ENCODE results near the gene EPHA6.
"Not testable (repeated sequence)": the region's sequence is repeated elsewhere in the genome, so short reads cannot be mapped to it uniquely, and the experiment has no call there.

Gene EPHA6

GRCh38 chr3:96991800-96992365 is 177.5 kb downstream of the EPHA6 start:
- H3K9me3 ChIP-seq (ENCODE audit: control insufficient read depth, insufficient read depth, low read length) = no peaks in the 10 kb centered on the region
- no peaks in the 10 kb centered on the region for H3K27me3 ChIP-seq (ENCODE audit: control insufficient read depth, insufficient read depth, low read length)
- H3K36me3 ChIP-seq (ENCODE audit: control insufficient read depth, insufficient read depth, low read length) = no peaks in the 10 kb centered on the region
- H3K4me1 ChIP-seq (ENCODE audit: control insufficient read depth, insufficient read depth, low read length) = no peaks in the 10 kb centered on the region
- no peak overlapping the region for H3K9ac ChIP-seq (ENCODE audit: low read depth, low read length)
- no peak overlapping the region for H3K4me3 ChIP-seq (ENCODE audit: low read depth, low read length)

GRCh38 chr3:96994988-96995387 is 180.6 kb downstream of the EPHA6 start:
- Histone ChIP-seq H3K9me3 (ENCODE audit: control insufficient read depth, insufficient read depth, low read length) (no peaks in the 10 kb centered on the region), H3K4me1 (ENCODE audit: control insufficient read depth, insufficient read depth, low read length) (no peaks in the 10 kb centered on the region), H3K9ac (ENCODE audit: low read depth, low read length) (no peak overlapping the region), H3K27me3 (ENCODE audit: control insufficient read depth, insufficient read depth, low read length) (no peaks in the 10 kb centered on the region), H3K4me3 (ENCODE audit: low read depth, low read length) (no peak overlapping the region), H3K36me3 (ENCODE audit: control insufficient read depth, insufficient read depth, low read length) (no peaks in the 10 kb centered on the region)

GRCh38 chr3:96996009-96996408 is 181.6 kb downstream of the EPHA6 start:
- Histone ChIP-seq H3K9ac (ENCODE audit: low read depth, low read length) (no peak overlapping the region), H3K36me3 (ENCODE audit: control insufficient read depth, insufficient read depth, low read length) (no peaks in the 10 kb centered on the region), H3K27me3 (ENCODE audit: control insufficient read depth, insufficient read depth, low read length) (no peaks in the 10 kb centered on the region), H3K4me3 (ENCODE audit: low read depth, low read length) (no peak overlapping the region), H3K9me3 (ENCODE audit: control insufficient read depth, insufficient read depth, low read length) (no peaks in the 10 kb centered on the region), H3K4me1 (ENCODE audit: control insufficient read depth, insufficient read depth, low read length) (no peaks in the 10 kb centered on the region)

- Histone ChIP-seq H3K9ac (ENCODE audit: low read depth, low read length) (no peak overlapping the region), H3K9me3 (ENCODE audit: control insufficient read depth, insufficient read depth, low read length) (no peaks in the 10 kb centered on the region), H3K36me3 (ENCODE audit: control insufficient read depth, insufficient read depth, low read length) (no peaks in the 10 kb centered on the region), H3K4me3 (ENCODE audit: low read depth, low read length) (no peak overlapping the region), H3K27me3 (ENCODE audit: control insufficient read depth, insufficient read depth, low read length) (no peaks in the 10 kb centered on the region), H3K4me1 (ENCODE audit: control insufficient read depth, insufficient read depth, low read length) (no peaks in the 10 kb centered on the region)
These were observed 187.2 kb downstream of the EPHA6 start for GRCh38 chr3:97001611-97002010.

- no peak overlapping the region for H3K9ac ChIP-seq (ENCODE audit: low read depth, low read length)
- H3K4me3 ChIP-seq (ENCODE audit: low read depth, low read length) = no peak overlapping the region
- no peaks in the 10 kb centered on the region for H3K36me3 ChIP-seq (ENCODE audit: control insufficient read depth, insufficient read depth, low read length)
These were observed 195.1 kb downstream of the EPHA6 start for GRCh38 chr3:97009427-97010019.

GRCh38 chr3:97010881-97011657 is 196.7 kb downstream of the EPHA6 start:
- H3K27me3 ChIP-seq (ENCODE audit: control insufficient read depth, insufficient read depth, low read length) = no peaks in the 10 kb centered on the region
- H3K36me3 ChIP-seq (ENCODE audit: control insufficient read depth, insufficient read depth, low read length) = no peaks in the 10 kb centered on the region
- H3K4me3 ChIP-seq (ENCODE audit: low read depth, low read length) = no peak overlapping the region
- no peaks in the 10 kb centered on the region for H3K9me3 ChIP-seq (ENCODE audit: control insufficient read depth, insufficient read depth, low read length)
- peaks cover 6% of the 10 kb centered on the region for H3K4me1 ChIP-seq (ENCODE audit: control insufficient read depth, insufficient read depth, low read length)
- H3K9ac ChIP-seq (ENCODE audit: low read depth, low read length) = no peak overlapping the region

More at GRCh38 chr3:97009427-97010019, 195.1 kb downstream of the EPHA6 start:
- Histone ChIP-seq H3K27me3 (ENCODE audit: control insufficient read depth, insufficient read depth, low read length) (no peaks in the 10 kb centered on the region), H3K4me1 (ENCODE audit: control insufficient read depth, insufficient read depth, low read length) (peaks cover 6% of the 10 kb centered on the region), H3K9me3 (ENCODE audit: control insufficient read depth, insufficient read depth, low read length) (no peaks in the 10 kb centered on the region)

- Histone ChIP-seq H3K27me3 (ENCODE audit: control insufficient read depth, insufficient read depth, low read length) (no peaks in the 10 kb centered on the region), H3K9ac (ENCODE audit: low read depth, low read length) (no peak overlapping the region), H3K4me1 (ENCODE audit: control insufficient read depth, insufficient read depth, low read length) (no peaks in the 10 kb centered on the region), H3K36me3 (ENCODE audit: control insufficient read depth, insufficient read depth, low read length) (no peaks in the 10 kb centered on the region), H3K9me3 (ENCODE audit: control insufficient read depth, insufficient read depth, low read length) (no peaks in the 10 kb centered on the region), H3K4me3 (ENCODE audit: low read depth, low read length) (no peak overlapping the region)
These were observed 207.4 kb downstream of the EPHA6 start for GRCh38 chr3:97021778-97022177.

GRCh38 chr3:97025612-97026011 is 211.2 kb downstream of the EPHA6 start:
- H3K36me3 ChIP-seq (ENCODE audit: control insufficient read depth, insufficient read depth, low read length); H3K9ac ChIP-seq (ENCODE audit: low read depth, low read length); H3K4me1 ChIP-seq (ENCODE audit: control insufficient read depth, insufficient read depth, low read length); H3K9me3 ChIP-seq (ENCODE audit: control insufficient read depth, insufficient read depth, low read length); H3K27me3 ChIP-seq (ENCODE audit: control insufficient read depth, insufficient read depth, low read length); H3K4me3 ChIP-seq (ENCODE audit: low read depth, low read length): not testable (repeated sequence)

- no peak overlapping the region for H3K4me3 ChIP-seq (ENCODE audit: low read depth, low read length)
- H3K36me3 ChIP-seq (ENCODE audit: control insufficient read depth, insufficient read depth, low read length) = no peaks in the 10 kb centered on the region
- no peaks in the 10 kb centered on the region for H3K27me3 ChIP-seq (ENCODE audit: control insufficient read depth, insufficient read depth, low read length)
- no peaks in the 10 kb centered on the region for H3K4me1 ChIP-seq (ENCODE audit: control insufficient read depth, insufficient read depth, low read length)
- no peaks in the 10 kb centered on the region for H3K9me3 ChIP-seq (ENCODE audit: control insufficient read depth, insufficient read depth, low read length)
- H3K9ac ChIP-seq (ENCODE audit: low read depth, low read length) = no peak overlapping the region
These were observed 215.6 kb downstream of the EPHA6 start for GRCh38 chr3:97029972-97030371.

GRCh38 chr3:97037294-97037943 is 223.0 kb downstream of the EPHA6 start:
- Histone ChIP-seq H3K4me1 (ENCODE audit: control insufficient read depth, insufficient read depth, low read length) (no peaks in the 10 kb centered on the region), H3K36me3 (ENCODE audit: control insufficient read depth, insufficient read depth, low read length) (no peaks in the 10 kb centered on the region), H3K9me3 (ENCODE audit: control insufficient read depth, insufficient read depth, low read length) (no peaks in the 10 kb centered on the region), H3K27me3 (ENCODE audit: control insufficient read depth, insufficient read depth, low read length) (no peaks in the 10 kb centered on the region), H3K9ac (ENCODE audit: low read depth, low read length) (no peak overlapping the region), H3K4me3 (ENCODE audit: low read depth, low read length) (no peak overlapping the region)

GRCh38 chr3:97043411-97043810 is 229.0 kb downstream of the EPHA6 start:
- Histone ChIP-seq H3K36me3 (ENCODE audit: control insufficient read depth, insufficient read depth, low read length) (no peaks in the 10 kb centered on the region), H3K4me1 (ENCODE audit: control insufficient read depth, insufficient read depth, low read length) (no peaks in the 10 kb centered on the region), H3K9ac (ENCODE audit: low read depth, low read length) (no peak overlapping the region), H3K9me3 (ENCODE audit: control insufficient read depth, insufficient read depth, low read length) (no peaks in the 10 kb centered on the region), H3K4me3 (ENCODE audit: low read depth, low read length) (no peak overlapping the region), H3K27me3 (ENCODE audit: control insufficient read depth, insufficient read depth, low read length) (no peaks in the 10 kb centered on the region)
